Small intestine (tissue), 7 donors: ENCODE data around the gene NOL9. TPM values are rescaled to one million over a fixed set of nuclear protein-coding genes. Genes with fewer than 3 reads are reported as not detected.
A peak's percentile ranks its signal among the peaks of the same experiment; 100 is the strongest.

Experiments
- DNase-seq, 2 donors: peaks; one replicate each; pipeline versions ENCODE4 v3.0.0 to v3.0.0-alpha.2; 2013
- FAIRE-seq: peaks from 2 replicates; lab custom pipeline; 2012; peaks lifted over from hg19 to GRCh38; lab: Jason Lieb, UNC
- H3K27ac ChIP-seq, 3 donors: one replicate each; pipeline ENCODE4 v1.5.1; 2013; ENCODE audit warnings: low read length in 2 of 3, mild to moderate bottlenecking in 2 of 3, control low read depth in 1 of 3, inconsistent platforms in 1 of 3, low read depth in 1 of 3, moderate library complexity in 1 of 3
- H3K27me3 ChIP-seq, 3 donors: one replicate each; pipeline ENCODE4 v1.6.1; 2013; ENCODE audit warnings: low read length in 3 of 3, inconsistent platforms in 1 of 3; ENCODE audit not compliant: control insufficient read depth in 3 of 3, insufficient read depth in 3 of 3
- H3K36me3 ChIP-seq, 3 donors: one replicate each; pipeline ENCODE4 v1.6.1; 2013; ENCODE audit warnings: low read length in 3 of 3, inconsistent platforms in 1 of 3, low read depth in 1 of 3, mild to moderate bottlenecking in 1 of 3, moderate library complexity in 1 of 3; ENCODE audit not compliant: control insufficient read depth in 3 of 3, insufficient read depth in 2 of 3
- H3K4me1 ChIP-seq, 3 donors: one replicate each; pipeline ENCODE4 v1.6.1; 2013; ENCODE audit warnings: low read length in 2 of 3, inconsistent platforms in 1 of 3, low read depth in 1 of 3, mild to moderate bottlenecking in 1 of 3, moderate library complexity in 1 of 3; ENCODE audit not compliant: control insufficient read depth in 3 of 3, insufficient read depth in 2 of 3
- H3K4me3 ChIP-seq, 3 donors: one replicate each; pipeline ENCODE4 v1.5.1; 2013; ENCODE audit warnings: low read length in 3 of 3, control low read depth in 1 of 3, inconsistent platforms in 1 of 3, low read depth in 1 of 3, mild to moderate bottlenecking in 1 of 3, moderate library complexity in 1 of 3
- H3K9me3 ChIP-seq, 2 donors: one replicate each; pipeline ENCODE4 v1.6.1; 2013; ENCODE audit warnings: low read depth in 1 of 2, low read length in 1 of 2; ENCODE audit not compliant: control insufficient read depth in 2 of 2, insufficient read depth in 1 of 2
- WGBS, 3 donors: extraction: QIAGEN DNeasy Blood & Tissue Kit; methylation state at CpG; one replicate each; pipeline ENCODE4 v1.1.7; 2013; 5-methylcytosine and 5-hydroxymethylcytosine counted together
- polyA plus RNA-seq, 4 donors: library from polyadenylated mRNA; stranded (reverse) in 3 of 4; unstranded in 1 of 4; fragments of 200-250 nt in 3 of 4; fragments of 120-200 nt in 1 of 4; gene quantifications; one replicate each; pipeline versions ENCODE4 v1.2.1 to v1.2.3, GENCODE V29; 2013
- donor health status: healthy with polysubstance abuse.
- donor health status: control.
- donor health status: control.
- donor health status: Bipolar disorder and iron deficiency.
- donor health status: healthy.

Gene NOL9
- polyA plus RNA-seq, 4 donors = 1.6 to 12.1 (median 3.9) TPM

DNA sequence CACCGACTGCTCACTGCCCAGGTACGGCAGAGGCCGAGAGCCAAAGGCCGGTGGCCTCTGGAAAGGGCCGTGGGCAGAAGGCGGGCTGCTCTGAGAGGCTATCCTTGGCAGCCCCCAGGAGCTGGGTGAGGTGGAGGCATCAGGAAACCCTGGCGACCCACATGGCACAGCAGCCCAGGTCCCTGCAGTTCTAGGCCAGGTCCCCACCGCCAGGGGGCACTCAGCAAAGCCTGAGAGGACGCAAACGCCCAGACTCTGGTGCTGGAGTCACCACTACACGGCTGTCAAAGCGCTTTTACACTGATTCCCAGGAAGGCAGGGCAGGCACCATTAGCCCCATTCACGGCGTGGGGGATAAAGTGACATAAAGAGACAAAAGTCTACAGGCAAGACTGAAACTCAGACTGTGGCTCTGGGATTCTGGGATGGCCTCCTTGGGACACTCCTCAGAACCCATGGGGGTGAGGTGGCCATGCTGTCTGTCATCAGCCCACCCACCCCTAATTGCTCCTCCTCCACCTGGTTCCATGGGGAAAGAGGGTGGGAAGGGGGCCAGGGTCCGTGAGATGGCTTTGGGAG, 67.8 kb downstream of the NOL9 start:
- no peaks in the 10 kb centered on the region for H3K9me3 ChIP-seq
- WGBS, 3 donors = 0 to 5% (median 2%) methylated on average over 15 of the region's 15 CpGs
- FAIRE-seq = no peak
- DNase-seq = peak; percentile 87 to 92
- H3K27ac ChIP-seq = no peak overlapping the region
- peaks cover 0 to 13% (median 7%) of the 10 kb centered on the region in 3 donors for H3K27me3 ChIP-seq
- H3K4me1 ChIP-seq = peaks cover 0 to 41% (median 0%) of the 10 kb centered on the region in 3 donors
- no peaks in the 10 kb centered on the region for H3K36me3 ChIP-seq
- peak overlapping the region in 1 of 3 donors; percentile 41 for H3K4me3 ChIP-seq

DNA sequence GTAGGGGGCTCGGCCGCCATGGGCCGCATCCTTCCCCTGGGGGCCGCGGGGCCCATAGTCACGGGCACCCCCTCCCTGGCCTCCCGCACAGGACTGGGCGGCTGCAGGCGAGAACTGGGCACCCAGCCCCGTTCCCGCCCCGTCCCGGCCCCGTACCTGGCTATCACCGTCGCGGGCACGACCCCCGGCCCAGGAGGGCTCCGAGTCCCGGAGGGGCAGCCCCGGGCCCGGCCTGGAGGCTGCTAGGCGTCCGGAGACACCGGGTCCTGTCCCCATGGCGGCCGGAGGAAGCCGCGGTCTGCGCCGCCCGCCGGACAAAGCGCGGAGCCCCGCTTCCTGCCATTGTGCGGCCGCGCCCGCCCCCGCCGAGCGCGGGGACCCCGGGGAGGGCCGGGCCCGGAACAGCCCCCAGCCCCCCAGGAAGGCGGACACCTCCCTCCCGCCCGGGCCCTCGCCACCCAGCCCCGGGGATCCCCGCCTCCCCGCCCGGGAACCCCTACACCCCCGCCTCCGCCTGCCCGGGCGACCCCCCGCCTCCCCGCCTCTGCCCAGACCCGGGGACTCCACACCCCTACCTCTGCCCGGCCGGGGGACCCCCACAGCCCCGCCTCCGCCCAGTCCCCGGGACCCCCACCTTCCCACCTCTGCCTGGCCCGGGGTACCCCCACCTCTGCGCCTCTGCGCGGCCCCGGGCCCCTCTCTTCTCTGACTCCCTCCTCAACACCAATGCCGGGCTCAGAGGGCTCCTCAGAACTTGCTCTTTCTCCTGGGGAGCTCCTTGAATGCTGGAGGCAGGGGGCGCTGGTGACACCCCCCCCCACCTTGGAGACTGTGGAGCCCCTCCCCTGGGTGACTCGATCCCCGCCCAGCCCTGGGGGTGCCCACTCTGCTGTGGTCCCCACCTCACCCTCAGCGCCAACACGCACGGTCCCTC, 68.9 kb downstream of the NOL9 start:
- no peak overlapping the region for H3K27ac ChIP-seq
- peaks cover 0 to 13% (median 7%) of the 10 kb centered on the region in 3 donors for H3K27me3 ChIP-seq
- peaks cover 0 to 42% (median 0%) of the 10 kb centered on the region in 3 donors for H3K4me1 ChIP-seq
- H3K9me3 ChIP-seq = no peaks in the 10 kb centered on the region
- WGBS, 3 donors = 1 to 4% (median 2%) methylated on average over 24 to 80 of the region's 80 CpGs
- DNase-seq (peak in 1 of 2 donors; percentile 58), FAIRE-seq (no peak)
- peak overlapping the region; percentile 16 to 48 (median 38) for H3K4me3 ChIP-seq
- H3K36me3 ChIP-seq = no peaks in the 10 kb centered on the region

DNA sequence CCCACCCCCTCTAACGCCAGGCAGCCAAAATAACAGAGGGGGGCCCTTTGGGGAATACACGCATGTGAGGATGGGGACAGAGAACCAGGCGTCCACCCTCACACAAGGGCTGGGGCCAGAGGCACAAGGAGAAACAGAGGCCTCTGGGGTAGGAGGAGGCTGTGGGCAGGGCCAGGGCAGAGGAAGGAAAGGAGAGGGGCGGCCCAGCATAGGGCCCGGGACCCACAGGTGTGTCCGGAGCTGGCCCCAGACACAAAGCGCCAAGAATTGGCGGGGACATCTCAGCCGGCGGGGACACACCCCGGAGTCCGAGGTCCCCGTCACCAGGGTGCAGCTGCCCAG, 69.5 kb downstream of the NOL9 start:
- DNase-seq (no peak), FAIRE-seq (no peak)
- H3K27ac ChIP-seq = no peak overlapping the region

DNA sequence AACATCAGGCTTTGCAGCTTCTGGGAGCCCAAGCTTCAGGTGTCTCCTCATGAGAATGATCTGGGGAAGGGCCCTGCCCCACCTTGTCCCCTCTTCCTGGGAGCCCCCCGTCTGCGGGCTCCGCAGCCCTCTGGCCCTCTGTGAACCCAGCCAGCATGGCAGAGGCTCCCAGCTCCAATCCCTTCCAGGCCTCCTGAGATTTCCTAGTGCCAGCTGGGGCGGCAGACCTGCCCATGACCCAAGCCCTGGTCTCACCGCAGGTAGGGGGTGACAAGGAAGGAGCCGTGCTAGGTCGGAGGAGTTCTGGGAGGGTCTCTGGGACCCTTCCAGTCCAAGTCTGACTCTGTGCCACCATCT, 70.6 kb downstream of the NOL9 start:
- Histone ChIP-seq H3K36me3 (no peaks in the 10 kb centered on the region), H3K4me3 (no peak overlapping the region), H3K4me1 (peaks cover 0 to 45% (median 0%) of the 10 kb centered on the region in 3 donors), H3K27ac (no peak overlapping the region), H3K27me3 (peaks cover 0 to 13% (median 7%) of the 10 kb centered on the region in 3 donors), H3K9me3 (no peaks in the 10 kb centered on the region)
- FAIRE-seq (no peak), DNase-seq (no peak)
- 90 to 93% (median 92%) methylated on average over 7 of the region's 7 CpGs for WGBS, 3 donors

More for the DNA sequence above, 69.5 kb downstream of the NOL9 start:
- 17 to 36% (median 23%) methylated on average over 6 to 13 of the region's 13 CpGs for WGBS, 3 donors
- peaks cover 0 to 13% (median 7%) of the 10 kb centered on the region in 3 donors for H3K27me3 ChIP-seq
- no peaks in the 10 kb centered on the region for H3K36me3 ChIP-seq
- peaks cover 0 to 44% (median 0%) of the 10 kb centered on the region in 3 donors for H3K4me1 ChIP-seq
- H3K9me3 ChIP-seq = no peaks in the 10 kb centered on the region
- H3K4me3 ChIP-seq = peak overlapping the region in 2 of 3 donors; percentile 16 to 48

DNA sequence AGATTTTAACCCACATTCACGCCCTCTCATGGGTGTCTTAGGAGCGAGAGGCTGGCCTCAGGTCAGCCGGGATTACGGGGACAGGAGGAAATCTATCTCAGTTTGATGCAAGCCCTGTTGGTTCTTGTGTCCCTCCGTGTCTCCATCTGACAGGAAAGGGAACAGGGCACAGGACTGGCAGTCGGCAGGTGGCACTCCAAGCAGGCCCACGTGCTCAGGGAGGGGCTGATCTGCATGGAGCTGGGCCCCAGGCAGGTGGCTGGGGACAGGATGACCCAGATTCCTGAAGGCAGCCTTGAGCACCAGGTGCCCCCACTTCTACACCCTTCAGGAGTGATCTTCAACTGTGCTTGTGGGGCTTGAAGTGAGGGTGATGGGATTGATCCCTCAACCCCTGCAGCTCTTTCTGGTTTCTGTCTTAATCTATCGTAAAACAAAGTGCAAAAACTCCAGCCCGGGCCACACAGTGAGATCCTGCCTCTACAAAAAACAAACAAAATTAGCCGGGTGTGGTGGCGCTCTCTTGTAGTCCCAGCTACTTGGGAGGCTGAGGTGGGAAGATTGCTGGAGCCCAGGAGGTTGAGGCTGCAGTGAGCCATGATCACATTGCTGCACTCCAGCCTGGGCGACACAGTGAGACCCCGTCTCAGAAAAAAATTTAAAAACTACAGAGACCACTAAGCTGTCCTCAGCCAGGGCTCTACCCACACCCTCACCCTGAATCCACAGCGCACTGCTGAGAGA, 71.1 kb downstream of the NOL9 start:
- no peak overlapping the region for H3K27ac ChIP-seq
- H3K9me3 ChIP-seq = no peaks in the 10 kb centered on the region
- no peak overlapping the region for H3K4me3 ChIP-seq
- H3K36me3 ChIP-seq = no peaks in the 10 kb centered on the region
- peaks cover 0 to 13% (median 7%) of the 10 kb centered on the region in 3 donors for H3K27me3 ChIP-seq
- H3K4me1 ChIP-seq = peaks cover 0 to 46% (median 0%) of the 10 kb centered on the region in 3 donors
- no peak for FAIRE-seq
- peak; percentile 42 to 79 for DNase-seq
- WGBS, 3 donors = 40 to 64% (median 40%) methylated on average over 14 of the region's 14 CpGs

DNA sequence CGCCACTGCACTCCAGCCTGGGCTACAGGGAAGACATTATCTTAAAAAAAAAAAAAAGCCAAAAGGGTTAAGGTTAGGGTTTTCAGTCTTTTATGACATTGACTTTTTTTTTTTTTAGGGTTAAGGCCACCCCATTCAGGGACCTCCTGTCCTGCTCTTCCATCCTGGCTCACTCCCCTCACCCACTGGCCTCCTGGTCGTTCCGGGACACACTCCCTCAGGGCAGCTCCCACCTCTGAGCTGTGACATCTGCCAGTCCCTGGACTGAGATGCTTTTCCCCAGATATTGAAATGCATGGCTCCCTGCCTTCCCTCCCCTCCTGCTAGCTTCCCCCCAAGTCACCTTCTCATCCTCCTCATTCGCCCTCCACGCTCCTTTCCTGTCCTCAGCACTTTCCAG, 72.5 kb downstream of the NOL9 start:
- Histone ChIP-seq H3K4me3 (no peak overlapping the region), H3K27ac (no peak overlapping the region), H3K36me3 (peaks cover 0 to 4% (median 0%) of the 10 kb centered on the region in 3 donors), H3K9me3 (no peaks in the 10 kb centered on the region), H3K4me1 (peaks cover 0 to 56% (median 2%) of the 10 kb centered on the region in 3 donors), H3K27me3 (peaks cover 0 to 13% (median 7%) of the 10 kb centered on the region in 3 donors)
- no peak for FAIRE-seq
- no peak for DNase-seq
- WGBS, 3 donors = 36 to 73% (median 60%) methylated on average over 5 of the region's 5 CpGs

DNA sequence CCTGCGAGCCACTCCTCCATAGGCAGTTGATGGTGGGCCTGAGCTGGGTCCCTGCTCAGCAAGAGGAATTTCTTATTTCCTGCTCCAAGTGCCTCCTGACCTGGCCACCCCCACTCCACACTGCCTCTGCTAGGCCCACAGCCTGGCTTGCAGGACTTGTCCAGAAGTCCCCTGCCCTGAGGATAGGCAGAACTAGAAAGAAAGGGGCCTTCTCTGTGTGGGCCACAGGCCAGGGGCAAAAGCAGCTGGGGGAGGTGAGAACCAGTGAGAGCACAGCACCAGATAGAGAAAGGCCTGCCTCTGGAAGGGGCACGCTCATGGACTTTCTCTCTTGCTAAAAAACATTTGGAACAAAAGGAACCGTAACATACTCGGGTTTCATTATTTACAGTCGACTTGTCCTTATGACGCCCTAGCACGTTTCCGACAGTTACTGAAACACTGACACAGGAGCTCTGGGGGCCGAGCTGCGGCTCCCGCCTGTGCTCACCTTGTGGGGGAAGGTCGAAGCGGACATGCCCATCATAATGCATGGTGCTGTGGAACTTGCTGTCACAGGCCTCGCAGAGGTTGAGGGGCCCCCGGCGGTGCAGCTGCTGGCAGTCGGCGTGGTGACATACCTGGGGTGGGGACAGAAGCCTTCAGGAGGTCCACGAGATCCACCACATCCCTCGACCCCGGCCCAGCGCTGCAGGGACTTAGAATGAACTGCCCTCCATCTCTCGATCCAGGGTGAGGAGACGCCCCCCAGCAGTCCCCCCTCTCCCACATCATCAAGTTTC, 77.1 kb downstream of the NOL9 start:
- peaks cover 0 to 25% (median 0%) of the 10 kb centered on the region in 3 donors for H3K36me3 ChIP-seq

More for the DNA sequence above, 77.1 kb downstream of the NOL9 start:
- no peak overlapping the region for H3K4me3 ChIP-seq
- no peaks in the 10 kb centered on the region for H3K9me3 ChIP-seq
- peak overlapping the region in 1 of 3 donors; percentile 76 for H3K27ac ChIP-seq
- 84 to 86% (median 86%) methylated on average over 21 to 24 of the region's 24 CpGs for WGBS, 3 donors
- no peaks in the 10 kb centered on the region for H3K27me3 ChIP-seq
- FAIRE-seq = no peak
- H3K4me1 ChIP-seq = peaks cover 5 to 75% (median 5%) of the 10 kb centered on the region in 3 donors
- peak in 1 of 2 donors; percentile 45 for DNase-seq
